ENCODE data around the gene CD2AP.

CD2AP gene

GRCh38 chr6:47483853-47484546 is 6.4 kb downstream of the CD2AP start:
- no peaks in the 10 kb centered on the region for H3K4me1 ChIP-seq (ENCODE audit: control insufficient read depth, low read depth, low read length)
- H3K27me3 ChIP-seq (ENCODE audit: insufficient read depth, low read length, poor library complexity) = no peaks in the 10 kb centered on the region
- peaks cover 2% of the 10 kb centered on the region for H3K79me1 ChIP-seq (ENCODE audit: low read length)
- H3K4me2 ChIP-seq (ENCODE audit: low read length) = no peak overlapping the region
- no peak overlapping the region for H2BK120ac ChIP-seq (ENCODE audit: low read depth, low read length)
- no peak overlapping the region for H3K56ac ChIP-seq (ENCODE audit: low read length)
- H3K9ac ChIP-seq (ENCODE audit: low read length) = no peak overlapping the region
- no peak overlapping the region for H3K27ac ChIP-seq (ENCODE audit: low read depth, low read length)
- H2BK15ac ChIP-seq (replicated peaks; ENCODE audit: low read depth) = no peak overlapping the region
- H3K79me2 ChIP-seq (ENCODE audit: control insufficient read depth, insufficient read depth, low read length) = peaks cover 72% of the 10 kb centered on the region
- no peaks in the 10 kb centered on the region for H3K36me3 ChIP-seq (ENCODE audit: control insufficient read depth, insufficient read depth, low read length)
- DNase-seq = no peak
- no peak overlapping the region for H3K4me3 ChIP-seq (ENCODE audit: low read length)
- no peak overlapping the region for H3K23ac ChIP-seq (ENCODE audit: low read length)
- no peak overlapping the region for H4K8ac ChIP-seq (ENCODE audit: low read depth, low read length)
- H3K18ac ChIP-seq (ENCODE audit: low read length) = no peak overlapping the region
- WGBS (ENCODE audit: extremely low coverage, insufficient coverage, low lambda C conversion rate) = no CpG with 5 or more reads among the region's 1 CpG
- H2BK5ac ChIP-seq (ENCODE audit: low read length) = no peak overlapping the region
- no peak overlapping the region for H2AK5ac ChIP-seq (ENCODE audit: low read length)
- no peak overlapping the region for H4K5ac ChIP-seq (ENCODE audit: low read length)
- H3K4ac ChIP-seq (ENCODE audit: low read depth, low read length) = no peak overlapping the region

GRCh38 chr6:47484616-47485015 is 7.0 kb downstream of the CD2AP start:
- Histone ChIP-seq H2AK5ac (ENCODE audit: low read length) (no peak overlapping the region), H3K79me2 (ENCODE audit: control insufficient read depth, insufficient read depth, low read length) (peaks cover 72% of the 10 kb centered on the region), H2BK120ac (ENCODE audit: low read depth, low read length) (no peak overlapping the region), H3K4me2 (ENCODE audit: low read length) (no peak overlapping the region), H4K8ac (ENCODE audit: low read depth, low read length) (no peak overlapping the region), H3K56ac (ENCODE audit: low read length) (no peak overlapping the region), H2BK5ac (ENCODE audit: low read length) (no peak overlapping the region), H3K4me3 (ENCODE audit: low read length) (no peak overlapping the region), H3K79me1 (ENCODE audit: low read length) (peaks cover 2% of the 10 kb centered on the region), H3K9ac (ENCODE audit: low read length) (no peak overlapping the region), H3K4me1 (ENCODE audit: control insufficient read depth, low read depth, low read length) (no peaks in the 10 kb centered on the region), H3K27me3 (ENCODE audit: insufficient read depth, low read length, poor library complexity) (no peaks in the 10 kb centered on the region), H3K36me3 (ENCODE audit: control insufficient read depth, insufficient read depth, low read length) (no peaks in the 10 kb centered on the region), H3K4ac (ENCODE audit: low read depth, low read length) (no peak overlapping the region), H4K5ac (ENCODE audit: low read length) (no peak overlapping the region), H3K18ac (ENCODE audit: low read length) (no peak overlapping the region), H3K23ac (ENCODE audit: low read length) (no peak overlapping the region), H3K27ac (ENCODE audit: low read depth, low read length) (no peak overlapping the region), H2BK15ac (replicated peaks; ENCODE audit: low read depth) (no peak overlapping the region)
- no peak for DNase-seq
- WGBS (ENCODE audit: extremely low coverage, insufficient coverage, low lambda C conversion rate) = no CpG with 5 or more reads among the region's 3 CpGs

GRCh38 chr6:47485083-47485482 is 7.5 kb downstream of the CD2AP start:
- H3K4me1 ChIP-seq (ENCODE audit: control insufficient read depth, low read depth, low read length) = no peaks in the 10 kb centered on the region
- no peak overlapping the region for H2AK5ac ChIP-seq (ENCODE audit: low read length)
- H2BK120ac ChIP-seq (ENCODE audit: low read depth, low read length) = no peak overlapping the region
- DNase-seq = no peak
- peaks cover 71% of the 10 kb centered on the region for H3K79me2 ChIP-seq (ENCODE audit: control insufficient read depth, insufficient read depth, low read length)
- no peak overlapping the region for H3K4me3 ChIP-seq (ENCODE audit: low read length)
- no peaks in the 10 kb centered on the region for H3K27me3 ChIP-seq (ENCODE audit: insufficient read depth, low read length, poor library complexity)
- no peak overlapping the region for H3K56ac ChIP-seq (ENCODE audit: low read length)
- no peak overlapping the region for H3K4me2 ChIP-seq (ENCODE audit: low read length)
- no peak overlapping the region for H4K5ac ChIP-seq (ENCODE audit: low read length)
- no peak overlapping the region for H3K27ac ChIP-seq (ENCODE audit: low read depth, low read length)
- H4K8ac ChIP-seq (ENCODE audit: low read depth, low read length) = no peak overlapping the region
- no peak overlapping the region for H3K4ac ChIP-seq (ENCODE audit: low read depth, low read length)
- peaks cover 2% of the 10 kb centered on the region for H3K79me1 ChIP-seq (ENCODE audit: low read length)
- WGBS (ENCODE audit: extremely low coverage, insufficient coverage, low lambda C conversion rate) = no CpG with 5 or more reads among the region's 2 CpGs
- H3K9ac ChIP-seq (ENCODE audit: low read length) = no peak overlapping the region
- H3K36me3 ChIP-seq (ENCODE audit: control insufficient read depth, insufficient read depth, low read length) = no peaks in the 10 kb centered on the region
- H3K23ac ChIP-seq (ENCODE audit: low read length) = no peak overlapping the region
- no peak overlapping the region for H2BK5ac ChIP-seq (ENCODE audit: low read length)
- no peak overlapping the region for H2BK15ac ChIP-seq (replicated peaks; ENCODE audit: low read depth)
- no peak overlapping the region for H3K18ac ChIP-seq (ENCODE audit: low read length)

- H3K9ac ChIP-seq (ENCODE audit: low read length) = no peak overlapping the region
- no peak overlapping the region for H4K5ac ChIP-seq (ENCODE audit: low read length)
- no peak overlapping the region for H3K4ac ChIP-seq (ENCODE audit: low read depth, low read length)
- no peak overlapping the region for H2BK5ac ChIP-seq (ENCODE audit: low read length)
- H3K79me2 ChIP-seq (ENCODE audit: control insufficient read depth, insufficient read depth, low read length) = peaks cover 68% of the 10 kb centered on the region
- H3K79me1 ChIP-seq (ENCODE audit: low read length) = peaks cover 2% of the 10 kb centered on the region
- no peak overlapping the region for H4K8ac ChIP-seq (ENCODE audit: low read depth, low read length)
- H3K56ac ChIP-seq (ENCODE audit: low read length) = no peak overlapping the region
- no peak overlapping the region for H2BK15ac ChIP-seq (replicated peaks; ENCODE audit: low read depth)
- no peak overlapping the region for H3K4me3 ChIP-seq (ENCODE audit: low read length)
- no peak overlapping the region for H2AK5ac ChIP-seq (ENCODE audit: low read length)
- H3K4me1 ChIP-seq (ENCODE audit: control insufficient read depth, low read depth, low read length) = no peaks in the 10 kb centered on the region
- no peaks in the 10 kb centered on the region for H3K36me3 ChIP-seq (ENCODE audit: control insufficient read depth, insufficient read depth, low read length)
- H3K18ac ChIP-seq (ENCODE audit: low read length) = no peak overlapping the region
- no peak overlapping the region for H3K4me2 ChIP-seq (ENCODE audit: low read length)
- H2BK120ac ChIP-seq (ENCODE audit: low read depth, low read length) = no peak overlapping the region
- H3K27me3 ChIP-seq (ENCODE audit: insufficient read depth, low read length, poor library complexity) = no peaks in the 10 kb centered on the region
- no peak overlapping the region for H3K27ac ChIP-seq (ENCODE audit: low read depth, low read length)
- no peak overlapping the region for H3K23ac ChIP-seq (ENCODE audit: low read length)
- DNase-seq = no peak
These were observed 8.0 kb downstream of the CD2AP start for GRCh38 chr6:47485491-47486135.

GRCh38 chr6:47489995-47490394 is 12.4 kb downstream of the CD2AP start:
- H3K27ac ChIP-seq (ENCODE audit: low read depth, low read length) = no peak overlapping the region
- H3K79me2 ChIP-seq (ENCODE audit: control insufficient read depth, insufficient read depth, low read length) = peaks cover 47% of the 10 kb centered on the region
- no peak overlapping the region for H2AK5ac ChIP-seq (ENCODE audit: low read length)
- H3K56ac ChIP-seq (ENCODE audit: low read length) = no peak overlapping the region
- no peaks in the 10 kb centered on the region for H3K27me3 ChIP-seq (ENCODE audit: insufficient read depth, low read length, poor library complexity)
- H3K79me1 ChIP-seq (ENCODE audit: low read length) = peaks cover 2% of the 10 kb centered on the region
- H3K23ac ChIP-seq (ENCODE audit: low read length) = no peak overlapping the region
- H3K18ac ChIP-seq (ENCODE audit: low read length) = no peak overlapping the region
- H3K36me3 ChIP-seq (ENCODE audit: control insufficient read depth, insufficient read depth, low read length) = no peaks in the 10 kb centered on the region
- no peak overlapping the region for H2BK5ac ChIP-seq (ENCODE audit: low read length)
- WGBS (ENCODE audit: extremely low coverage, insufficient coverage, low lambda C conversion rate) = no CpG with 5 or more reads among the region's 2 CpGs
- H3K4me3 ChIP-seq (ENCODE audit: low read length) = no peak overlapping the region
- no peak overlapping the region for H4K5ac ChIP-seq (ENCODE audit: low read length)
- no peak overlapping the region for H3K9ac ChIP-seq (ENCODE audit: low read length)
- H2BK120ac ChIP-seq (ENCODE audit: low read depth, low read length) = no peak overlapping the region
- H3K4me1 ChIP-seq (ENCODE audit: control insufficient read depth, low read depth, low read length) = no peaks in the 10 kb centered on the region
- H3K4me2 ChIP-seq (ENCODE audit: low read length) = no peak overlapping the region
- no peak overlapping the region for H3K4ac ChIP-seq (ENCODE audit: low read depth, low read length)
- H2BK15ac ChIP-seq (replicated peaks; ENCODE audit: low read depth) = no peak overlapping the region
- no peak for DNase-seq
- H4K8ac ChIP-seq (ENCODE audit: low read depth, low read length) = no peak overlapping the region

- Histone ChIP-seq H2BK15ac (replicated peaks; ENCODE audit: low read depth) (no peak overlapping the region), H2BK120ac (ENCODE audit: low read depth, low read length) (no peak overlapping the region), H3K79me2 (ENCODE audit: control insufficient read depth, insufficient read depth, low read length) (peaks cover 49% of the 10 kb centered on the region), H2BK5ac (ENCODE audit: low read length) (no peak overlapping the region), H3K27ac (ENCODE audit: low read depth, low read length) (no peak overlapping the region), H3K27me3 (ENCODE audit: insufficient read depth, low read length, poor library complexity) (no peaks in the 10 kb centered on the region), H3K4me2 (ENCODE audit: low read length) (no peak overlapping the region), H3K79me1 (ENCODE audit: low read length) (peaks cover 2% of the 10 kb centered on the region), H3K23ac (ENCODE audit: low read length) (no peak overlapping the region), H3K9ac (ENCODE audit: low read length) (no peak overlapping the region), H3K4me3 (ENCODE audit: low read length) (no peak overlapping the region), H3K36me3 (ENCODE audit: control insufficient read depth, insufficient read depth, low read length) (no peaks in the 10 kb centered on the region), H4K8ac (ENCODE audit: low read depth, low read length) (no peak overlapping the region), H3K18ac (ENCODE audit: low read length) (no peak overlapping the region), H3K4ac (ENCODE audit: low read depth, low read length) (no peak overlapping the region), H3K56ac (ENCODE audit: low read length) (no peak overlapping the region), H2AK5ac (ENCODE audit: low read length) (no peak overlapping the region), H4K5ac (ENCODE audit: low read length) (no peak overlapping the region), H3K4me1 (ENCODE audit: control insufficient read depth, low read depth, low read length) (no peaks in the 10 kb centered on the region)
- no CpG with 5 or more reads among the region's 1 CpG for WGBS (ENCODE audit: extremely low coverage, insufficient coverage, low lambda C conversion rate)
- no peak for DNase-seq
These were observed 13.1 kb downstream of the CD2AP start for GRCh38 chr6:47490676-47491075.

Data from mesendoderm (in vitro differentiated cells).